ENCODE data around the gene NAXD. TPM values are rescaled to one million over a fixed set of nuclear protein-coding genes. Genes with fewer than 3 reads are reported as not detected.

Gene NAXD
- polyA plus RNA-seq, 4 donors = 30.1 to 59.3 (median 36.9) TPM

- H3K27me3 ChIP-seq (ENCODE audit: control insufficient read depth in 3 of 3, insufficient read depth in 3 of 3, low read length in 3 of 3) = no peaks in the 10 kb centered on the region
- H3K27ac ChIP-seq (ENCODE audit: low read depth in 1 of 3, low read length in 2 of 3) = peak overlapping the region in 2 of 3 donors; percentile 33 to 89
- H3K36me3 ChIP-seq (ENCODE audit: control insufficient read depth in 3 of 3, insufficient read depth in 2 of 3, low read depth in 1 of 3, low read length in 3 of 3) = peaks cover 2 to 71% (median 8%) of the 10 kb centered on the region in 3 donors
- peaks cover 0 to 19% (median 7%) of the 10 kb centered on the region in 3 donors for H3K4me1 ChIP-seq (ENCODE audit: control insufficient read depth in 3 of 3, insufficient read depth in 2 of 3, low read depth in 1 of 3, low read length in 2 of 3)
- no peak for FAIRE-seq
- 67 to 74% (median 73%) methylated on average over 11 of the region's 11 CpGs for WGBS, 3 donors
- H3K4me3 ChIP-seq (ENCODE audit: low read depth in 1 of 3, low read length in 3 of 3) = no peak overlapping the region
- peak; percentile 68 to 71 for DNase-seq
- H3K9me3 ChIP-seq (ENCODE audit: control insufficient read depth in 2 of 2, insufficient read depth in 1 of 2, low read depth in 1 of 2, low read length in 1 of 2) = no peaks in the 10 kb centered on the region
These were observed 70.1 kb downstream of the NAXD start for GRCh38 chr13:110685305-110686020.

- no peak overlapping the region for H3K4me3 ChIP-seq (ENCODE audit: low read depth in 1 of 3, low read length in 3 of 3)
- peaks cover 0 to 19% (median 7%) of the 10 kb centered on the region in 3 donors for H3K4me1 ChIP-seq (ENCODE audit: control insufficient read depth in 3 of 3, insufficient read depth in 2 of 3, low read depth in 1 of 3, low read length in 2 of 3)
- H3K27ac ChIP-seq (ENCODE audit: low read depth in 1 of 3, low read length in 2 of 3) = no peak overlapping the region
- H3K36me3 ChIP-seq (ENCODE audit: control insufficient read depth in 3 of 3, insufficient read depth in 2 of 3, low read depth in 1 of 3, low read length in 3 of 3) = peaks cover 0 to 62% (median 6%) of the 10 kb centered on the region in 3 donors
- WGBS, 3 donors = 94 to 95% (median 95%) methylated on average over 16 of the region's 16 CpGs
- H3K9me3 ChIP-seq (ENCODE audit: control insufficient read depth in 2 of 2, insufficient read depth in 1 of 2, low read depth in 1 of 2, low read length in 1 of 2) = no peaks in the 10 kb centered on the region
- DNase-seq = no peak
- no peak for FAIRE-seq
- no peaks in the 10 kb centered on the region for H3K27me3 ChIP-seq (ENCODE audit: control insufficient read depth in 3 of 3, insufficient read depth in 3 of 3, low read length in 3 of 3)
These were observed 72.4 kb downstream of the NAXD start for GRCh38 chr13:110687736-110688135.

GRCh38 chr13:110689041-110689440 lies 73.7 kb downstream of the NAXD start:
- Histone ChIP-seq H3K4me3 (ENCODE audit: low read depth in 1 of 3, low read length in 3 of 3) (no peak overlapping the region), H3K36me3 (ENCODE audit: control insufficient read depth in 3 of 3, insufficient read depth in 2 of 3, low read depth in 1 of 3, low read length in 3 of 3) (peaks cover 0 to 63% (median 8%) of the 10 kb centered on the region in 3 donors), H3K27ac (ENCODE audit: low read depth in 1 of 3, low read length in 2 of 3) (no peak overlapping the region), H3K9me3 (ENCODE audit: control insufficient read depth in 2 of 2, insufficient read depth in 1 of 2, low read depth in 1 of 2, low read length in 1 of 2) (no peaks in the 10 kb centered on the region), H3K4me1 (ENCODE audit: control insufficient read depth in 3 of 3, insufficient read depth in 2 of 3, low read depth in 1 of 3, low read length in 2 of 3) (peaks cover 0 to 13% (median 4%) of the 10 kb centered on the region in 3 donors), H3K27me3 (ENCODE audit: control insufficient read depth in 3 of 3, insufficient read depth in 3 of 3, low read length in 3 of 3) (no peaks in the 10 kb centered on the region)
- FAIRE-seq (no peak), DNase-seq (no peak)
- WGBS, 3 donors = 90 to 91% (median 91%) methylated on average over 9 of the region's 9 CpGs

Other genes starting within 250 kb of the NAXD start
- 10 to 100 TPM; 24.2 to 63.0 (median 47.8) TPM for gene RAB20, start 53.8 kb upstream of the NAXD start, polyA plus RNA-seq
- gene CARS2, start 90.6 kb downstream of the NAXD start, polyA plus RNA-seq = 100 to 1,000 TPM in 1 of 4 donors, 10 to 100 TPM in 3; 69.7 to 107 (median 84.9) TPM
- 10 to 100 TPM; 10.8 to 18.6 (median 15.1) TPM for gene ING1, start 98.2 kb downstream of the NAXD start, polyA plus RNA-seq